Gastrocnemius medialis (tissue), 4 donors: ENCODE data around the gene DBT.

Experiments
- CTCF ChIP-seq, 5 experiments: fragments of 450-650 bp in 3 of 5; fragments of 200-600 bp in 2 of 5; sonication (generic) in 2 of 5; IDR thresholded peaks in 4 of 5; conservative IDR thresholded peaks in 1 of 5; 1 replicate in 4 of 5; 2 replicates in 1 of 5; pipeline ENCODE4 v1.5.1; 2016 to 2019; ENCODE audit warnings: antibody characterized with exemption in 5 of 5, mild to moderate bottlenecking in 3 of 5, moderate library complexity in 3 of 5
- POLR2A ChIP-seq, 2 donors: fragments of 450-650 bp; IDR thresholded peaks; one replicate each; pipeline ENCODE4 v1.6.1; 2017; ENCODE audit warnings: antibody characterized with exemption in 2 of 2, mild to moderate bottlenecking in 2 of 2, moderate library complexity in 2 of 2

GRCh38 chr1:100213141-100213540 lies 36.5 kb downstream of the DBT start:
- TF ChIP-seq CTCF (IDR thresholded peaks at IDR 0.05 in 4 of 5, conservative IDR thresholded peaks at IDR 0.05 in 1 of 5) (no peak), POLR2A (IDR thresholded peaks at IDR 0.05) (no peak)
